Transverse colon (tissue), 3 donors: ENCODE results near the gene TAL1.

ENCODE experiments used
- CTCF ChIP-seq, 5 experiments: fragments of 200-600 bp in 3 of 5; fragments of 450-650 bp in 2 of 5; sonication (generic) in 3 of 5; IDR thresholded peaks; 1 replicate in 2 of 5; 2 replicates in 3 of 5; pipeline ENCODE4 v1.5.1; 2016 to 2017; ENCODE audit warnings: antibody characterized with exemption in 5 of 5, inconsistent platforms in 3 of 5, mild to moderate bottlenecking in 2 of 5, moderate library complexity in 1 of 5
- POLR2A ChIP-seq: fragments of 450-650 bp; IDR thresholded peaks from one replicate; pipeline ENCODE4 v1.6.1; 2016; ENCODE audit warnings: antibody characterized with exemption, mild to moderate bottlenecking, moderate library complexity

- TF ChIP-seq CTCF (IDR thresholded peaks at IDR 0.05) (no peak), POLR2A (no peak)
Observed at GRCh38 chr1:47215713-47216112, 16.3 kb downstream of the TAL1 start.
